H9 (cell line): Measurements from ENCODE around the gene GPC4. TPM values are rescaled to one million over a fixed set of nuclear protein-coding genes. Genes with fewer than 3 reads are reported as not detected.

ENCODE experiments used
- DNase-seq: peaks from one replicate; pipeline ENCODE4 v3.0.0-alpha.2; 2017
- H2AFZ ChIP-seq: one replicate; pipeline ENCODE4 v1.6.1; 2013; ENCODE audit warnings: mild to moderate bottlenecking, low read length, control low read depth, moderate library complexity
- H2AK5ac ChIP-seq: 2 replicates; pipeline ENCODE4 v1.6.1; 2013; ENCODE audit warnings: low read length, control low read depth, mixed read lengths; ENCODE audit not compliant: insufficient read length
- H2BK120ac ChIP-seq: one replicate; pipeline ENCODE4 v1.6.1; 2013; ENCODE audit warnings: low read depth, mild to moderate bottlenecking, low read length, control low read depth, inconsistent platforms; ENCODE audit not compliant: poor library complexity, severe bottlenecking
- H2BK12ac ChIP-seq: 2 replicates; pipeline ENCODE4 v1.6.1; 2013; ENCODE audit warnings: low read length, control low read depth, mixed read lengths, low read depth; ENCODE audit not compliant: insufficient read length
- H2BK15ac ChIP-seq: 2 replicates; pipeline ENCODE4 v1.6.1; 2013; ENCODE audit warnings: low read depth, low read length, control low read depth
- H2BK20ac ChIP-seq: one replicate; pipeline ENCODE4 v1.6.1; 2013; ENCODE audit warnings: low read depth, mild to moderate bottlenecking, low read length, control low read depth, inconsistent platforms; ENCODE audit not compliant: poor library complexity, severe bottlenecking
- H2BK5ac ChIP-seq: 2 replicates; pipeline ENCODE4 v1.6.1; 2013; ENCODE audit warnings: low read length, control low read depth, mixed read lengths; ENCODE audit not compliant: insufficient read length
- H3K14ac ChIP-seq: 2 replicates; pipeline ENCODE4 v1.6.1; 2013; ENCODE audit warnings: low read length, control low read depth; ENCODE audit not compliant: insufficient read depth
- H3K18ac ChIP-seq: 2 replicates; pipeline ENCODE4 v1.6.1; 2013; ENCODE audit warnings: low read depth, mild to moderate bottlenecking, mixed read lengths, low read length, control low read depth; ENCODE audit not compliant: insufficient read length
- H3K23ac ChIP-seq: 2 replicates; pipeline ENCODE4 v1.6.1; 2013; ENCODE audit warnings: low read length, control low read depth, mixed read lengths, low read depth; ENCODE audit not compliant: insufficient read length
- H3K23me2 ChIP-seq: 2 replicates; pipeline ENCODE4 v1.6.1; 2013; ENCODE audit warnings: low read depth, mild to moderate bottlenecking, mixed read lengths, low read length, control low read depth; ENCODE audit not compliant: insufficient read length, poor library complexity, severe bottlenecking
- H3K27ac ChIP-seq: 2 replicates; pipeline ENCODE4 v1.5.1; 2013; ENCODE audit warnings: low read length, control low read depth, mixed read lengths, low read depth; ENCODE audit not compliant: insufficient read length
- H3K27me3 ChIP-seq: 2 replicates; pipeline ENCODE4 v1.6.1; 2013; ENCODE audit warnings: low read length, control low read depth, inconsistent platforms; ENCODE audit not compliant: insufficient read depth
- H3K4ac ChIP-seq: 2 replicates; pipeline ENCODE4 v1.6.1; 2013; ENCODE audit warnings: low read depth, mild to moderate bottlenecking, control low read depth, inconsistent platforms, low read length, moderate library complexity
- H3K4me1 ChIP-seq: 2 replicates; pipeline ENCODE4 v1.6.1; 2013; ENCODE audit warnings: low read length, control low read depth, inconsistent platforms; ENCODE audit not compliant: insufficient read depth
- H3K4me2 ChIP-seq: 2 replicates; pipeline ENCODE4 v1.6.1; 2013; ENCODE audit warnings: low read length, control low read depth, mixed read lengths; ENCODE audit not compliant: insufficient read length, insufficient read depth
- H3K56ac ChIP-seq: 2 replicates; pipeline ENCODE4 v1.6.1; 2013; ENCODE audit warnings: low read depth, mild to moderate bottlenecking, mixed read lengths, low read length, control low read depth; ENCODE audit not compliant: insufficient read length
- H3K79me1 ChIP-seq: 2 replicates; pipeline ENCODE4 v1.6.1; 2013; ENCODE audit warnings: low read depth, mild to moderate bottlenecking, moderate library complexity, low read length, control low read depth, inconsistent platforms; ENCODE audit not compliant: insufficient read depth, poor library complexity, severe bottlenecking
- H3K79me2 ChIP-seq: 2 replicates; pipeline ENCODE4 v1.6.1; 2013; ENCODE audit warnings: low read length, control low read depth, inconsistent platforms; ENCODE audit not compliant: insufficient read depth
- H3K9ac ChIP-seq: 2 replicates; pipeline ENCODE4 v1.6.1; 2013; ENCODE audit warnings: low read length, control low read depth, mixed read lengths; ENCODE audit not compliant: insufficient read length; ENCODE audit errors: extremely low read depth
- H3K9me3 ChIP-seq: one replicate; pipeline ENCODE4 v1.6.1; 2013; ENCODE audit warnings: low read depth, low read length, inconsistent platforms; ENCODE audit not compliant: control insufficient read depth
- H3T11ph ChIP-seq: one replicate; pipeline ENCODE4 v1.6.1; 2013; ENCODE audit warnings: mild to moderate bottlenecking, low read length, control low read depth, inconsistent platforms
- H4K20me1 ChIP-seq: one replicate; pipeline ENCODE4 v1.6.1; 2013; ENCODE audit not compliant: control insufficient read depth, insufficient read length, insufficient read depth
- H4K5ac ChIP-seq: 2 replicates; pipeline ENCODE4 v1.6.1; 2013; ENCODE audit warnings: low read depth, mild to moderate bottlenecking, mixed read lengths, low read length, control low read depth; ENCODE audit not compliant: insufficient read length
- H4K8ac ChIP-seq: replicated peaks from 2 replicates; pipeline ENCODE4 v1.6.1; 2013; ENCODE audit warnings: low read length, control low read depth, mixed read lengths, low read depth; ENCODE audit not compliant: insufficient read length
- H4K91ac ChIP-seq: 2 replicates; pipeline ENCODE4 v1.6.1; 2013; ENCODE audit warnings: low read depth, mild to moderate bottlenecking, moderate library complexity, mixed read lengths, low read length, control low read depth; ENCODE audit not compliant: insufficient read length
- H3K27ac Mint-ChIP-seq, 3 experiments: 2 replicates in 2 of 3; 3 replicates in 1 of 3; pipeline ENCODE4 v1.8.0; 2020 to 2021; ENCODE audit warnings: mixed read lengths in 3 of 3, mild to moderate bottlenecking in 1 of 3, moderate library complexity in 1 of 3
- H3K27me3 Mint-ChIP-seq: 2 replicates; pipeline ENCODE4 v1.8.0; 2021; ENCODE audit warnings: low read depth, mild to moderate bottlenecking, moderate library complexity, mixed read lengths
- H3K36me3 Mint-ChIP-seq, 3 experiments: 2 replicates in 2 of 3; 3 replicates in 1 of 3; pipeline ENCODE4 v1.8.0; 2020 to 2021; ENCODE audit warnings: low read depth in 3 of 3, mixed read lengths in 3 of 3; ENCODE audit not compliant: insufficient read depth in 1 of 3
- H3K4me1 Mint-ChIP-seq, 2 experiments: 2 replicates each; pipeline ENCODE4 v1.8.0; 2020; ENCODE audit warnings: mixed read lengths in 2 of 2
- H3K4me3 Mint-ChIP-seq, 2 experiments: 2 replicates in 1 of 2; 3 replicates in 1 of 2; pipeline ENCODE4 v1.8.0; 2020 to 2021; ENCODE audit warnings: mild to moderate bottlenecking in 2 of 2, mixed read lengths in 2 of 2, moderate library complexity in 1 of 2
- H3K9me3 Mint-ChIP-seq, 2 experiments: 2 replicates in 1 of 2; 3 replicates in 1 of 2; pipeline ENCODE4 v1.8.0; 2020; ENCODE audit warnings: mild to moderate bottlenecking in 2 of 2, mixed read lengths in 2 of 2, moderate library complexity in 1 of 2
- WGBS: extraction: QIAGEN DNeasy Blood & Tissue Kit; methylation state at CpG from one replicate; pipeline ENCODE4 v1.1.7; 2013; ENCODE audit warnings: missing lambda C conversion rate, low lambda C conversion rate, mixed read lengths; ENCODE audit not compliant: insufficient read length; ENCODE audit errors: extremely low coverage; 5-methylcytosine and 5-hydroxymethylcytosine counted together
- total RNA-seq: library from RNA; stranded (reverse); gene quantifications from 2 replicates; pipeline ENCODE4 v1.2.1, GENCODE V29; 2021
- TF ChIP-seq, protein P1 (sequence below): fragments of 200-600 bp; sonication (generic); conservative IDR thresholded peaks from 3 replicates; pipeline ENCODE4 v1.8.0; 2021; ENCODE audit warnings: antibody characterized with exemption, mild to moderate bottlenecking

The GPC4 gene
- total RNA-seq, 1 experiment from 2014 or later = 416 TPM

DNA sequence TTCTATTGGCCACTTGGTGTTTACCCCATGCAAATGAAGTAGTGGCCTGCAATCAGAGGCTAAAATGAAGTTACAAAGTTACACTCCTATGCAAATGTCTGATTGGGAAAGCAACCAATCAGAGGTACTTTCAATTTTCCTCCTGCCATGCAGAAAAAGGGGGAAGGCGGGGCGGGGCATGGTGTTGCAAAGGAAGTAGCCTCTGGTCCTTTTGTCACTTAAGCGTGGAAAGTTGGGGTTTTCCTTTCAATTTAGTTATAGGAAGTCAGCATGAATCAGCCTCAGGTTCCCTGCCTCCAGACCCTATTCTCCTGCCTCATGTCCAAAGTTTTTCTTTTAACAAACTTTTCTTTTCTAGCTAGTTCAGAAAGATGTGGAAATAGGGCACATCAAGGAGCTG lies 69.3 kb downstream of the GPC4 start:
- H4K20me1 ChIP-seq = no peaks in the 10 kb centered on the region
- Mint-ChIP-seq H3K27me3 (no peaks in the 10 kb centered on the region), H3K4me3 (peak overlapping the region in 1 of 2 experiments; percentile 9; a peak in 1 of 5 replicates), H3K27ac (peak overlapping the region in 1 of 3 experiments; percentile 79; a peak in 3 of 7 replicates), H3K4me1 (peaks cover 80 to 82% of the 10 kb centered on the region in 2 experiments), H3K9me3 (no peaks in the 10 kb centered on the region), H3K36me3 (peaks cover 5 to 23% (median 14%) of the 10 kb centered on the region in 3 experiments; a peak in 6 of 7 replicates)
- no peak overlapping the region for H4K8ac ChIP-seq
- H3K23ac ChIP-seq = no peak overlapping the region
- H3K79me2 ChIP-seq = peaks cover 62% of the 10 kb centered on the region; the same call in 1 of the 2 replicates
- no peak overlapping the region for H2AK5ac ChIP-seq
- no peak overlapping the region for H2BK120ac ChIP-seq
- no peak overlapping the region for H2AFZ ChIP-seq
- no peak overlapping the region for H3T11ph ChIP-seq
- no peak overlapping the region for H3K56ac ChIP-seq
- no peak overlapping the region for H3K9ac ChIP-seq
- H4K5ac ChIP-seq = no peak overlapping the region
- no peaks in the 10 kb centered on the region for H3K27me3 ChIP-seq
- no peaks in the 10 kb centered on the region for H3K9me3 ChIP-seq
- H3K4me1 ChIP-seq = peaks cover 23% of the 10 kb centered on the region
- TF ChIP-seq, protein P1, sequence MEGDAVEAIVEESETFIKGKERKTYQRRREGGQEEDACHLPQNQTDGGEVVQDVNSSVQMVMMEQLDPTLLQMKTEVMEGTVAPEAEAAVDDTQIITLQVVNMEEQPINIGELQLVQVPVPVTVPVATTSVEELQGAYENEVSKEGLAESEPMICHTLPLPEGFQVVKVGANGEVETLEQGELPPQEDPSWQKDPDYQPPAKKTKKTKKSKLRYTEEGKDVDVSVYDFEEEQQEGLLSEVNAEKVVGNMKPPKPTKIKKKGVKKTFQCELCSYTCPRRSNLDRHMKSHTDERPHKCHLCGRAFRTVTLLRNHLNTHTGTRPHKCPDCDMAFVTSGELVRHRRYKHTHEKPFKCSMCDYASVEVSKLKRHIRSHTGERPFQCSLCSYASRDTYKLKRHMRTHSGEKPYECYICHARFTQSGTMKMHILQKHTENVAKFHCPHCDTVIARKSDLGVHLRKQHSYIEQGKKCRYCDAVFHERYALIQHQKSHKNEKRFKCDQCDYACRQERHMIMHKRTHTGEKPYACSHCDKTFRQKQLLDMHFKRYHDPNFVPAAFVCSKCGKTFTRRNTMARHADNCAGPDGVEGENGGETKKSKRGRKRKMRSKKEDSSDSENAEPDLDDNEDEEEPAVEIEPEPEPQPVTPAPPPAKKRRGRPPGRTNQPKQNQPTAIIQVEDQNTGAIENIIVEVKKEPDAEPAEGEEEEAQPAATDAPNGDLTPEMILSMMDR = no peak
- no peak overlapping the region for H4K91ac ChIP-seq
- no peak overlapping the region for H2BK15ac ChIP-seq
- no peak overlapping the region for H3K18ac ChIP-seq
- H2BK5ac ChIP-seq = no peak overlapping the region
- H2BK20ac ChIP-seq = no peak overlapping the region
- peaks cover 8% of the 10 kb centered on the region for H3K79me1 ChIP-seq
- H3K27ac ChIP-seq = no peak overlapping the region
- no peak overlapping the region for H2BK12ac ChIP-seq
- H3K14ac ChIP-seq = no peak overlapping the region
- WGBS = no CpG with 5 or more reads among the region's 3 CpGs
- H3K23me2 ChIP-seq = no peaks in the 10 kb centered on the region
- no peak overlapping the region for H3K4me2 ChIP-seq
- no peak overlapping the region for H3K4ac ChIP-seq
- DNase-seq = no peak
